Measurements from ENCODE around the gene DPM2.

DPM2 gene

DNA sequence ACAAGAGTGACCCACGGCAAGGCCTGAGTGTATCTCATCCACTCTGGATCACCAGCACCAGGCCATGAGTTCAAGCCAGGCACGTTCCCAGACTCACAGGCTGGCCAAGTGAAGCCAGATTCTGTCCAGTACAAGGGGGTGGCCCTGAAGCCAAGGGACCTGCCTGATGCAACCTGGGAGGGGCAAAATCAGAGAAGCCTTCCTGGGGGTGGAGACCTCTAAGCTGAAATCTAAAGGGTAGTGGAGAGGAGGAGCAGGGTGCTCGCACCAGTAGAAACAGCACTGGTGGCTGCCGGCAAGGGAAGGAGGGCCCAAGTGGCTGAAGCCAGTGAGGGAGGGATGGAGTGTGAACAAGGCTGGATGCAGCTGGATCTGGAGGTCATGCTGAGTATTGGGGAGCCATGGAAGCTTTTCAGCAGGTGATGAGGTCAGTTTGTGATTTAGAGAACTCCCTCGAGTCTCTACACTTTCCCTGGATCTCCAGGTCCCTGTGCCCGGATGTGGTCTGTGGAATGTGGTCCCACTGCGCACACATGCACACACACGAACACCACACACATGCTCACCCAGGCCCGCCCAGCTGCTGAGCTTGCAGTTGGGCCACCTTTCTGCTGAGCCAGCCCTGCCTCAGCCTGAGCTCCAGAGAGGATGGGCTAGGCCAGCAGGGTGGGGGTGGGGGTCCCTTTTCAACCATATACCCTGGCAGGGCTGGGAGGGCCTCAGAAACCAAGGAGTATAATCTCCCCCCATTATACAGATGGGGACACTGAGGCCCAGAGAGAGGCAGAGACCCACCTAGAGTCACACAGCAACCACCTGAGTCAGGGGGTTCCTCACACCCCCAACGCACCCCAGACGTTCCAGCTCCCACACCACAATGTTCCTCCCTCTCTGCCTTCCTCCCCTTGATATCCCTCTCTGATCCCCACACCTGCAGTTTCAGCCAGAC, 8.7 kb downstream of the DPM2 start:
- H3K27ac ChIP-seq (ENCODE audit: low read length) = no peak overlapping the region
- H3K79me2 ChIP-seq (ENCODE audit: insufficient read depth, low read length) = peaks cover 3% of the 10 kb centered on the region; the same call in 1 of the 2 replicates
- H3K9me3 ChIP-seq (ENCODE audit: insufficient read depth, low read length, severe bottlenecking) = no peaks in the 10 kb centered on the region
- H3K27me3 ChIP-seq (ENCODE audit: insufficient read depth, low read length, poor library complexity) = no peaks in the 10 kb centered on the region
- H3K4me3 ChIP-seq (ENCODE audit: low read depth in 1 of 2, low read length in 2 of 2) = no peak overlapping the region
- no peak for DNase-seq
- 0 out of 2 replicates have a peak, but pooled peaks cover 4% of the 10 kb centered on the region for H3K36me3 ChIP-seq (ENCODE audit: insufficient read depth, low read length)
- no peak overlapping the region for H3K9ac ChIP-seq (ENCODE audit: low read depth, low read length)
- H3K4me2 ChIP-seq (ENCODE audit: insufficient read depth, low read length) = no peak overlapping the region
- peaks cover 19% of the 10 kb centered on the region; the same call in 1 of the 2 replicates for H4K20me1 ChIP-seq (ENCODE audit: insufficient read depth, low read length)
- no peak overlapping the region for H2AFZ ChIP-seq (ENCODE audit: low read depth, low read length)
- TF ChIP-seq EZH2 (IDR thresholded peaks at IDR 0.05; ENCODE audit: borderline replicate concordance, low read depth, low read length, severe bottlenecking) = no peak
- TF ChIP-seq, protein P1, sequence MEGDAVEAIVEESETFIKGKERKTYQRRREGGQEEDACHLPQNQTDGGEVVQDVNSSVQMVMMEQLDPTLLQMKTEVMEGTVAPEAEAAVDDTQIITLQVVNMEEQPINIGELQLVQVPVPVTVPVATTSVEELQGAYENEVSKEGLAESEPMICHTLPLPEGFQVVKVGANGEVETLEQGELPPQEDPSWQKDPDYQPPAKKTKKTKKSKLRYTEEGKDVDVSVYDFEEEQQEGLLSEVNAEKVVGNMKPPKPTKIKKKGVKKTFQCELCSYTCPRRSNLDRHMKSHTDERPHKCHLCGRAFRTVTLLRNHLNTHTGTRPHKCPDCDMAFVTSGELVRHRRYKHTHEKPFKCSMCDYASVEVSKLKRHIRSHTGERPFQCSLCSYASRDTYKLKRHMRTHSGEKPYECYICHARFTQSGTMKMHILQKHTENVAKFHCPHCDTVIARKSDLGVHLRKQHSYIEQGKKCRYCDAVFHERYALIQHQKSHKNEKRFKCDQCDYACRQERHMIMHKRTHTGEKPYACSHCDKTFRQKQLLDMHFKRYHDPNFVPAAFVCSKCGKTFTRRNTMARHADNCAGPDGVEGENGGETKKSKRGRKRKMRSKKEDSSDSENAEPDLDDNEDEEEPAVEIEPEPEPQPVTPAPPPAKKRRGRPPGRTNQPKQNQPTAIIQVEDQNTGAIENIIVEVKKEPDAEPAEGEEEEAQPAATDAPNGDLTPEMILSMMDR (IDR thresholded peaks at IDR 0.05; ENCODE audit: borderline replicate concordance, extremely low read depth, low read length, poor library complexity, severe bottlenecking) = no peak
- H3K4me1 ChIP-seq (ENCODE audit: insufficient read depth, low read length) = no peaks in the 10 kb centered on the region
- ATAC-seq (ENCODE audit: insufficient read depth, low read depth) = peak; percentile 20; the same call in 1 of the 3 replicates

DNA sequence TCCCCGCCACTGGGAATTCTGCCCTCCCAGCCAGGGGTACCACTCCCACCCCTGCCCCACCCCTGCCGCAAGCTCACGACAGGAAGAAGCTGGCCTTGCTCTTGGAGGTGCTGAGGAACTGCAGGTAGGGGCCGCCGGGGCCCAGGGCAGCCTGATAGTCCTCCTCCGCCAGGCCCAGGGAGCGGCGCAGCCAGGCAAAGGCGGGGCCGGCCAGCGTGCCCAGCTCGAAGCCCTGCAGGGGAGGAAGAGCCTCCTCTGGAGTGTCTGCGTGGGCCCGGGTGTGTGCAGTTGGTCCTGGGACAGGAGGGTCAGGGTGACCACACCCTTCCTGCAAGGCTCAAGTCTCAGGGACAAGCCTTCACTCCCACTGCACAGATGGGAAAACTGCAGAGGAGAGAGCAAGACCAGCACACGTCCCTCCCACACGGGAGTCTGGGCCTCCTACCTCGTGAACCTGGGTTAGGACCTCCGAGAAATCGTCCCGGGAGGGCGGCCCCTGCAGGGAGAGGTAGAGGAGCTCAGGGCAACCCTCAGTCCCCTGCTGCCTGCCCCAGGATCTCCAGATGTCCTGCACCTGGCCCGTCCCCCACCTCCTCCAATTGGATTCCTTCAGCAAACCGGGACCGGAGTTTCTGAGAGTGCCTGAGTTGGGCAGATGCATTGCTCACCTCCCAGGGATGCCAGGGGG, 9.5 kb downstream of the DPM2 start:
- TF ChIP-seq, protein P1 (IDR thresholded peaks at IDR 0.05; ENCODE audit: borderline replicate concordance, extremely low read depth, low read length, poor library complexity, severe bottlenecking) = no peak
- TF ChIP-seq EZH2 (IDR thresholded peaks at IDR 0.05; ENCODE audit: borderline replicate concordance, low read depth, low read length, severe bottlenecking) = no peak
- Histone ChIP-seq H3K27ac (ENCODE audit: low read length) (no peak overlapping the region), H3K9me3 (ENCODE audit: insufficient read depth, low read length, severe bottlenecking) (no peaks in the 10 kb centered on the region), H3K4me1 (ENCODE audit: insufficient read depth, low read length) (no peaks in the 10 kb centered on the region), H3K36me3 (ENCODE audit: insufficient read depth, low read length) (0 out of 2 replicates have a peak, but pooled peaks cover 3% of the 10 kb centered on the region), H2AFZ (ENCODE audit: low read depth, low read length) (no peak overlapping the region), H3K9ac (ENCODE audit: low read depth, low read length) (no peak overlapping the region), H4K20me1 (ENCODE audit: insufficient read depth, low read length) (peaks cover 18% of the 10 kb centered on the region; the same call in 1 of the 2 replicates), H3K4me3 (ENCODE audit: low read depth in 1 of 2, low read length in 2 of 2) (no peak overlapping the region), H3K4me2 (ENCODE audit: insufficient read depth, low read length) (no peak overlapping the region), H3K79me2 (ENCODE audit: insufficient read depth, low read length) (peaks cover under 1% of the 10 kb centered on the region; the same call in 1 of the 2 replicates), H3K27me3 (ENCODE audit: insufficient read depth, low read length, poor library complexity) (no peaks in the 10 kb centered on the region)
- no peak for DNase-seq
- ATAC-seq (ENCODE audit: insufficient read depth, low read depth) = 0 out of 3 replicates have a peak, but pooled peaks have one; percentile 7

DNA sequence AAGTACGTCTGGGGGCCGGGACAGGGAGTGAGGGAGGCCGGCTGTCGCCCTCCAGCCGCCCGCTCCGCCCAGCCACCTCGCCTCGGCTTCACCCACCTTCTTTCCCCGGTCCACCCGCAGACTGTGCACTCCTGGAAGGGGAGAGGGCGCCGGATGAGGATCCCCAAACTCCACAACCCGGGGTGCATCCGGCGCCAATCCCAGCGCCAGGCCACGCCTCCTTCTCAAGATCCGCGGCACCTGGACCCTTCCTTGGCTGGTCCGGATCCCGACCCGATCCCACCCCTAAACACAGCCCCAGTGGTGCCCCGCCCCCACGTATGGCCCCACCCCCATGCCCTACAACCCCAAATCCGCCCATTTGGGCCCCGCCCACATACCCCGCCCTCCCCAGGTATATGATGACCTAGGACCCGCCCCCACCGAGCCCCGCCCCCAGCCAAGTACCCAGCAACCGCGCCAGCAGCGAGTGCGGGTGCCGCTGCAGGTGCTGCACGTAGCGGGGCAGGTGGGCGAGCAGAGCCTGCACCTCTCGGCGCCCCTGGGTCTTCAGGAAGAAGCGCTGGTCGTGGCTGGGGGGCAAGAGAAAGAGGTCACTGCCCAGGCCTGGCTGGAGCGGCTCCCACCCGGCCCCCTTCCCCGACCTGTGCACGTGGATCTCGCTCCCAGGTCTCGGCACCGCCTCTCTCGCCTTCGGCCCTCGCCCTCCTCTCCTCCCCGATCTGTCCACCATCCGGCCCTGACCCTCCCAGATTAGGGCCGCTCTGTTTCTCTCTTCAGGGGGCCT, 10.3 kb downstream of the DPM2 start:
- Histone ChIP-seq H3K79me2 (ENCODE audit: insufficient read depth, low read length) (no peaks in the 10 kb centered on the region), H3K4me2 (ENCODE audit: insufficient read depth, low read length) (no peak overlapping the region), H3K4me3 (ENCODE audit: low read depth in 1 of 2, low read length in 2 of 2) (no peak overlapping the region), H3K36me3 (ENCODE audit: insufficient read depth, low read length) (no peaks in the 10 kb centered on the region), H2AFZ (ENCODE audit: low read depth, low read length) (no peak overlapping the region), H3K9me3 (ENCODE audit: insufficient read depth, low read length, severe bottlenecking) (no peaks in the 10 kb centered on the region), H4K20me1 (ENCODE audit: insufficient read depth, low read length) (peaks cover 15% of the 10 kb centered on the region; the same call in 1 of the 2 replicates), H3K27ac (ENCODE audit: low read length) (no peak overlapping the region), H3K4me1 (ENCODE audit: insufficient read depth, low read length) (no peaks in the 10 kb centered on the region), H3K27me3 (ENCODE audit: insufficient read depth, low read length, poor library complexity) (no peaks in the 10 kb centered on the region), H3K9ac (ENCODE audit: low read depth, low read length) (no peak overlapping the region)
- TF ChIP-seq, protein P1 (IDR thresholded peaks at IDR 0.05; ENCODE audit: borderline replicate concordance, extremely low read depth, low read length, poor library complexity, severe bottlenecking) = no peak
- no peak for TF ChIP-seq EZH2 (IDR thresholded peaks at IDR 0.05; ENCODE audit: borderline replicate concordance, low read depth, low read length, severe bottlenecking)
- ATAC-seq (ENCODE audit: insufficient read depth, low read depth) (no peak), DNase-seq (no peak)

Data from DND-41 (cell line).